ENCODE results near the gene ELOVL7.

DNA sequence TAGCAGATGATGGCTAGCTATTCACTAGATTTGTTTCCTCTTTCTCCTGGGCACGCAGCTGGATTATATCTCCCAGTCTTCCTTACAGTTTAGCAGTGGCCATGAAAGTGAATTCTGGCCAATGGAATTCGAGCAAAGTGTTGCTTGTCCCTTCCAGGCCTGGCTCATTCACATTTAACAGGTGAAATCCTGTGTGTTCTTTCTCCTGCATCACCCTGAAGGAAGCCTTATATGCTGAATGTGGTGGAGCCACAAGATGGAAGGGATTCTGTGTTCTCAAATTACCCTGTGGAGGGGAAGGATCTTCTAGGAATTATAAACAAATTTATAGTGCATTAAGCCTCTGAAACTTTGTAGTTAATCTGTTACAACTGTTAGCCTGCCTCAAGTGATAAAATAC lies 8.2 kb upstream of the ELOVL7 start:
- TF ChIP-seq, protein P1, sequence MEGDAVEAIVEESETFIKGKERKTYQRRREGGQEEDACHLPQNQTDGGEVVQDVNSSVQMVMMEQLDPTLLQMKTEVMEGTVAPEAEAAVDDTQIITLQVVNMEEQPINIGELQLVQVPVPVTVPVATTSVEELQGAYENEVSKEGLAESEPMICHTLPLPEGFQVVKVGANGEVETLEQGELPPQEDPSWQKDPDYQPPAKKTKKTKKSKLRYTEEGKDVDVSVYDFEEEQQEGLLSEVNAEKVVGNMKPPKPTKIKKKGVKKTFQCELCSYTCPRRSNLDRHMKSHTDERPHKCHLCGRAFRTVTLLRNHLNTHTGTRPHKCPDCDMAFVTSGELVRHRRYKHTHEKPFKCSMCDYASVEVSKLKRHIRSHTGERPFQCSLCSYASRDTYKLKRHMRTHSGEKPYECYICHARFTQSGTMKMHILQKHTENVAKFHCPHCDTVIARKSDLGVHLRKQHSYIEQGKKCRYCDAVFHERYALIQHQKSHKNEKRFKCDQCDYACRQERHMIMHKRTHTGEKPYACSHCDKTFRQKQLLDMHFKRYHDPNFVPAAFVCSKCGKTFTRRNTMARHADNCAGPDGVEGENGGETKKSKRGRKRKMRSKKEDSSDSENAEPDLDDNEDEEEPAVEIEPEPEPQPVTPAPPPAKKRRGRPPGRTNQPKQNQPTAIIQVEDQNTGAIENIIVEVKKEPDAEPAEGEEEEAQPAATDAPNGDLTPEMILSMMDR (IDR thresholded peaks at IDR 0.05): no peak
- no peak for TF ChIP-seq POLR2A (IDR thresholded peaks at IDR 0.05)
